ENCODE measurements around the gene FAM171A1.

DNA sequence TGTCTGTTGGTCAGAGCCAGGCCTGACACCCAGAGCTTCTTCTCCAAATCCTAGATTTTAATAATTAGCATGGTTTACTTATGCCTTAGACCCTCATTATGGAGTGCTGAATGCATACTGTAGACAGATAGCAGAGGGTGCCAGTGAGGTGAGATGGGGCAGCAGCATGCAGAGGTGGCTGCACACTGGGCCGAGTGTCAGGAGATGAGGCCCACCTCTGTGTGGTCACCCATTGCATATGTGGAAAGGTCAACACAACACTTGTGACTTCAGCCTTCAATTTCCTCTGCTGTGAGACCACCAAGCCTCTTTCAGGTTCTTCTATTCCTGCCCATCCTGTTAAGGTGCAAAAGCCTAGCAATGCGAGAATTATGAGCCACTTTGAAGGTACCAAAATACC is 162.9 kb downstream of the FAM171A1 start:
- TF ChIP-seq, protein P1, sequence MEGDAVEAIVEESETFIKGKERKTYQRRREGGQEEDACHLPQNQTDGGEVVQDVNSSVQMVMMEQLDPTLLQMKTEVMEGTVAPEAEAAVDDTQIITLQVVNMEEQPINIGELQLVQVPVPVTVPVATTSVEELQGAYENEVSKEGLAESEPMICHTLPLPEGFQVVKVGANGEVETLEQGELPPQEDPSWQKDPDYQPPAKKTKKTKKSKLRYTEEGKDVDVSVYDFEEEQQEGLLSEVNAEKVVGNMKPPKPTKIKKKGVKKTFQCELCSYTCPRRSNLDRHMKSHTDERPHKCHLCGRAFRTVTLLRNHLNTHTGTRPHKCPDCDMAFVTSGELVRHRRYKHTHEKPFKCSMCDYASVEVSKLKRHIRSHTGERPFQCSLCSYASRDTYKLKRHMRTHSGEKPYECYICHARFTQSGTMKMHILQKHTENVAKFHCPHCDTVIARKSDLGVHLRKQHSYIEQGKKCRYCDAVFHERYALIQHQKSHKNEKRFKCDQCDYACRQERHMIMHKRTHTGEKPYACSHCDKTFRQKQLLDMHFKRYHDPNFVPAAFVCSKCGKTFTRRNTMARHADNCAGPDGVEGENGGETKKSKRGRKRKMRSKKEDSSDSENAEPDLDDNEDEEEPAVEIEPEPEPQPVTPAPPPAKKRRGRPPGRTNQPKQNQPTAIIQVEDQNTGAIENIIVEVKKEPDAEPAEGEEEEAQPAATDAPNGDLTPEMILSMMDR (conservative IDR thresholded peaks at IDR 0.05; ENCODE audit: low read depth, low read length) = no peak
- TF ChIP-seq EZH2 (IDR thresholded peaks at IDR 0.05; ENCODE audit: borderline replicate concordance, low read depth, low read length, poor library complexity, severe bottlenecking) = no peak
